SK-N-SH treated with all-trans-retinoic acid at 6 μM for 48 hours (cell line): ENCODE data around the gene GPANK1.

Source experiments
- ATAC-seq: fragments of 200-7000 bp; cut with Tn5 transposase; 3 replicates; pipeline ENCODE4 v1.9.1; 2020; ENCODE audit warnings: mild to moderate bottlenecking, moderate library complexity
- ARNTL ChIP-seq: fragments of 450-650 bp; formaldehyde crosslinking; IDR thresholded peaks from 2 replicates; pipeline ENCODE4 v1.5.0; 2020; ENCODE audit warnings: low read depth, mild to moderate bottlenecking, moderate library complexity, borderline replicate concordance
- BACH2 ChIP-seq: fragments of 250-450 bp; sonication (Bioruptor Pico); IDR thresholded peaks from 2 replicates; pipeline ENCODE4 v1.9.0; 2021; ENCODE audit warnings: mild to moderate bottlenecking, borderline replicate concordance
- CSDC2 ChIP-seq: fragments of 250-450 bp; sonication (Bioruptor Pico); IDR thresholded peaks from 2 replicates; pipeline ENCODE4 v1.5.0; 2020; ENCODE audit warnings: mild to moderate bottlenecking, moderate library complexity
- CSRNP3 ChIP-seq: fragments of 250-450 bp; sonication (Bioruptor Pico); IDR thresholded peaks from 2 replicates; pipeline ENCODE4 v1.5.1; 2021; ENCODE audit warnings: mild to moderate bottlenecking, moderate library complexity
- ESRRG ChIP-seq: fragments of 250-450 bp; sonication (Bioruptor Pico); IDR thresholded peaks from 2 replicates; pipeline ENCODE4 v1.6.1; 2021; ENCODE audit warnings: mild to moderate bottlenecking
- GLIS3 ChIP-seq: fragments of 250-450 bp; sonication (Bioruptor Pico); IDR thresholded peaks from 2 replicates; pipeline ENCODE4 v1.5.0; 2020; ENCODE audit warnings: mild to moderate bottlenecking, moderate library complexity
- ISL1 ChIP-seq: fragments of 250-450 bp; sonication (Bioruptor Pico); IDR thresholded peaks from 2 replicates; pipeline ENCODE4 v2.1.2; 2022; ENCODE audit warnings: mild to moderate bottlenecking, moderate library complexity
- OSR1 ChIP-seq: fragments of 250-450 bp; sonication (Bioruptor Pico); IDR thresholded peaks from 2 replicates; pipeline ENCODE4 v1.8.0; 2022; ENCODE audit warnings: moderate library complexity, mild to moderate bottlenecking, inconsistent platforms
- PATZ1 ChIP-seq: fragments of 250-450 bp; sonication (Bioruptor Pico); IDR thresholded peaks from 2 replicates; pipeline ENCODE4 v1.8.0; 2020; ENCODE audit warnings: mild to moderate bottlenecking, moderate library complexity, borderline replicate concordance
- POU6F1 ChIP-seq: fragments of 250-450 bp; sonication (Bioruptor Pico); IDR thresholded peaks from 2 replicates; pipeline ENCODE4 v1.8.0; 2021; ENCODE audit warnings: low read depth, mild to moderate bottlenecking, moderate library complexity, borderline replicate concordance
- PPARA ChIP-seq: fragments of 250-450 bp; sonication (Bioruptor Pico); IDR thresholded peaks from 2 replicates; pipeline ENCODE4 v1.5.0; 2020; ENCODE audit warnings: mild to moderate bottlenecking, borderline replicate concordance
- RARB ChIP-seq: fragments of 250-450 bp; sonication (Bioruptor Pico); IDR thresholded peaks from 2 replicates; pipeline ENCODE4 v1.8.0; 2021; ENCODE audit warnings: mild to moderate bottlenecking, moderate library complexity
- SNAI2 ChIP-seq: fragments of 250-450 bp; sonication (Bioruptor Pico); IDR thresholded peaks from 2 replicates; pipeline ENCODE4 v1.5.0; 2020; ENCODE audit warnings: mild to moderate bottlenecking, moderate library complexity
- TOX ChIP-seq: fragments of 250-450 bp; sonication (Bioruptor Pico); IDR thresholded peaks from 2 replicates; pipeline ENCODE4 v1.8.0; 2021; ENCODE audit warnings: mild to moderate bottlenecking, moderate library complexity, borderline replicate concordance
- TSHZ2 ChIP-seq: fragments of 250-450 bp; sonication (Bioruptor Pico); IDR thresholded peaks from 2 replicates; pipeline ENCODE4 v1.5.0; 2020; ENCODE audit warnings: mild to moderate bottlenecking, moderate library complexity
- ZC3H10 ChIP-seq: fragments of 250-450 bp; sonication (Bioruptor Pico); IDR thresholded peaks from 2 replicates; pipeline ENCODE4 v1.5.1; 2021; ENCODE audit warnings: mild to moderate bottlenecking, moderate library complexity
- ZFP3 ChIP-seq: fragments of 250-450 bp; sonication (Bioruptor Pico); IDR thresholded peaks from 2 replicates; pipeline ENCODE4 v1.5.0; 2020; ENCODE audit warnings: mild to moderate bottlenecking, moderate library complexity
- ZFP30 ChIP-seq: fragments of 450-650 bp; formaldehyde crosslinking; IDR thresholded peaks from 2 replicates; pipeline ENCODE4 v1.5.0; 2022; ENCODE audit warnings: mild to moderate bottlenecking, moderate library complexity
- ZNF565 ChIP-seq: fragments of 450-650 bp; formaldehyde crosslinking; conservative IDR thresholded peaks from 2 replicates; pipeline ENCODE4 v1.5.0; 2020; ENCODE audit warnings: low read depth, mild to moderate bottlenecking, moderate library complexity
- ZNF70 ChIP-seq: fragments of 450-650 bp; formaldehyde crosslinking; IDR thresholded peaks from 2 replicates; pipeline ENCODE4 v1.5.0; 2020; ENCODE audit warnings: mild to moderate bottlenecking, moderate library complexity
- ZNF8 ChIP-seq: fragments of 450-650 bp; formaldehyde crosslinking; IDR thresholded peaks from 2 replicates; pipeline ENCODE4 v1.5.0; 2020; ENCODE audit warnings: mild to moderate bottlenecking, moderate library complexity

The GPANK1 gene

GRCh38 chr6:31643818-31644454 is 20.9 kb downstream of the GPANK1 start (continued):
- TF ChIP-seq TSHZ2 (CRISPR knock-in tag) (no peak), ZC3H10 (no peak), ZFP3 (CRISPR knock-in tag) (no peak), CSDC2 (CRISPR knock-in tag) (no peak), SNAI2 (CRISPR knock-in tag) (no peak)

GRCh38 chr6:31642798-31643570 is 21.8 kb downstream of the GPANK1 start:
- TF ChIP-seq ZC3H10 (no peak), BACH2 (CRISPR knock-in tag) (no peak), CSRNP3 (CRISPR knock-in tag) (no peak), RARB (CRISPR knock-in tag) (no peak), ZFP3 (CRISPR knock-in tag) (no peak), TOX (CRISPR knock-in tag) (no peak), TSHZ2 (CRISPR knock-in tag) (no peak), POU6F1 (no peak), ISL1 (CRISPR knock-in tag) (no peak), ZNF70 (CRISPR knock-in tag) (no peak), ZNF8 (CRISPR knock-in tag) (no peak), PATZ1 (CRISPR knock-in tag) (no peak), OSR1 (CRISPR knock-in tag) (no peak), ZFP30 (CRISPR knock-in tag) (no peak), PPARA (CRISPR knock-in tag) (no peak), ZNF565 (no peak), GLIS3 (CRISPR knock-in tag) (no peak), ESRRG (CRISPR knock-in tag) (no peak), ARNTL (CRISPR knock-in tag) (no peak), CSDC2 (CRISPR knock-in tag) (no peak)
- no peak for ATAC-seq
